Measurements from ENCODE around the gene MAP3K21.

The MAP3K21 gene

GRCh38 chr1:233373226-233373625 is 45.7 kb downstream of the MAP3K21 start:
- Histone ChIP-seq H4K8ac (ENCODE audit: low read length) (no peak overlapping the region), H3K23ac (ENCODE audit: low read length in 2 of 2) (no peak overlapping the region), H3K79me1 (replicated peaks; ENCODE audit: low read length, poor library complexity, severe bottlenecking) (no peaks in the 10 kb centered on the region), H2BK120ac (ENCODE audit: low read depth, low read length) (no peak overlapping the region), H2BK12ac (ENCODE audit: low read length in 2 of 2) (no peak overlapping the region), H3K4me3 (ENCODE audit: insufficient read depth in 1 of 2, low read depth in 1 of 2, low read length in 2 of 2) (no peak overlapping the region), H2AFZ (ENCODE audit: low read depth, low read length) (no peak overlapping the region), H3K9me3 (ENCODE audit: control insufficient read depth, low read length) (no peaks in the 10 kb centered on the region), H4K91ac (ENCODE audit: low read length) (no peak overlapping the region), H3K4me2 (ENCODE audit: low read length, poor library complexity, severe bottlenecking) (no peak overlapping the region), H2BK15ac (ENCODE audit: low read depth, poor library complexity, severe bottlenecking) (no peak overlapping the region), H3K27me3 (ENCODE audit: control insufficient read depth in 1 of 2, insufficient read depth in 1 of 2, low read length in 2 of 2) (no peaks in the 10 kb centered on the region), H3K36me3 (ENCODE audit: control insufficient read depth in 1 of 2, insufficient read depth in 2 of 2, low read depth in 1 of 2, low read length in 2 of 2) (peaks cover 0 to 6% of the 10 kb centered on the region in 2 experiments), H2AK5ac (ENCODE audit: low read length, severe bottlenecking) (no peak overlapping the region), H2BK5ac (ENCODE audit: low read depth, low read length, poor library complexity, severe bottlenecking) (no peak overlapping the region), H3K4me1 (ENCODE audit: control insufficient read depth, insufficient read depth, low read depth, low read length) (peaks cover 2% of the 10 kb centered on the region), H3K9ac (ENCODE audit: low read length) (no peak overlapping the region), H3K27ac (ENCODE audit: low read length, poor library complexity, severe bottlenecking) (no peak overlapping the region), H3K14ac (ENCODE audit: low read length in 2 of 2) (no peak overlapping the region), H3K18ac (ENCODE audit: low read depth in 1 of 2, low read length in 2 of 2) (no peak overlapping the region), H3K4ac (ENCODE audit: low read depth in 1 of 2, low read length in 2 of 2) (no peak overlapping the region)
- DNase-seq: no peak
- 96% methylated on average over 6 of the region's 6 CpGs for WGBS

DNA sequence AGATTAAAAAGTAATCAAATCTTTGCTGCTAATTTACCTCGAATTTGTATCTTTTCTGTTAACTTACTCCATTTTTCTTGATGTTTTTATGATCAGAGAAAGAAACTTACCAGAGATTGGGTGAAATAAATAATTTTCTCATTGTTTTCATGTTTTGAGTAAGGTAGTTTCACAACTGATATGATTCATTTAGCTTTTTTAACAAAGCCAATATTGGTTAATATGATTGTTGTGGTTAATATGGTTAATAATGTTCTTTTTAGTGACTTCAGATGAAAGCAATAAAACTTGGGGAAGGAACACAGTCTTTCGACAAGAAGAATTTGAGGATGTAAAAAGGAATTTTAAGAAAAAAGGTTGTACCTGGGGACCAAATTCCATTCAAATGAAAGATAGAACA is 48.1 kb downstream of the MAP3K21 start:
- no peak overlapping the region for H2BK120ac ChIP-seq (ENCODE audit: low read depth, low read length)
- no peaks in the 10 kb centered on the region for H3K4me1 ChIP-seq (ENCODE audit: control insufficient read depth, insufficient read depth, low read depth, low read length)
- no peaks in the 10 kb centered on the region for H3K27me3 ChIP-seq (ENCODE audit: control insufficient read depth in 1 of 2, insufficient read depth in 1 of 2, low read length in 2 of 2)
- WGBS: 94% methylated on average over 1 of the region's 2 CpGs
- H2BK5ac ChIP-seq (ENCODE audit: low read depth, low read length, poor library complexity, severe bottlenecking): no peak overlapping the region
- no peak overlapping the region for H3K9ac ChIP-seq (ENCODE audit: low read length)
- no peak overlapping the region for H2AK5ac ChIP-seq (ENCODE audit: low read length, severe bottlenecking)
- H3K27ac ChIP-seq (ENCODE audit: low read length, poor library complexity, severe bottlenecking): no peak overlapping the region
- no peak overlapping the region for H3K4me2 ChIP-seq (ENCODE audit: low read length, poor library complexity, severe bottlenecking)
- no peaks in the 10 kb centered on the region for H3K79me1 ChIP-seq (replicated peaks; ENCODE audit: low read length, poor library complexity, severe bottlenecking)
- no peak overlapping the region for H3K4ac ChIP-seq (ENCODE audit: low read depth in 1 of 2, low read length in 2 of 2)
- no peak overlapping the region for H2BK15ac ChIP-seq (ENCODE audit: low read depth, poor library complexity, severe bottlenecking)
- no peak overlapping the region for H3K23ac ChIP-seq (ENCODE audit: low read length in 2 of 2)
- no peak for DNase-seq
- H3K18ac ChIP-seq (ENCODE audit: low read depth in 1 of 2, low read length in 2 of 2): no peak overlapping the region
- no peaks in the 10 kb centered on the region for H3K9me3 ChIP-seq (ENCODE audit: control insufficient read depth, low read length)
- no peak overlapping the region for H3K14ac ChIP-seq (ENCODE audit: low read length in 2 of 2)
- no peak overlapping the region for H3K4me3 ChIP-seq (ENCODE audit: insufficient read depth in 1 of 2, low read depth in 1 of 2, low read length in 2 of 2)
- H3K36me3 ChIP-seq (ENCODE audit: control insufficient read depth in 1 of 2, insufficient read depth in 2 of 2, low read depth in 1 of 2, low read length in 2 of 2): peaks cover 0 to 15% of the 10 kb centered on the region in 2 experiments
- no peak overlapping the region for H2AFZ ChIP-seq (ENCODE audit: low read depth, low read length)
- H4K8ac ChIP-seq (ENCODE audit: low read length): no peak overlapping the region
- no peak overlapping the region for H4K91ac ChIP-seq (ENCODE audit: low read length)
- no peak overlapping the region for H2BK12ac ChIP-seq (ENCODE audit: low read length in 2 of 2)

- 84% methylated on average over 2 of the region's 5 CpGs for WGBS
- Histone ChIP-seq H3K4me3 (ENCODE audit: insufficient read depth in 1 of 2, low read depth in 1 of 2, low read length in 2 of 2) (no peak overlapping the region), H2AK5ac (ENCODE audit: low read length, severe bottlenecking) (no peak overlapping the region), H3K79me1 (replicated peaks; ENCODE audit: low read length, poor library complexity, severe bottlenecking) (no peaks in the 10 kb centered on the region), H3K18ac (ENCODE audit: low read depth in 1 of 2, low read length in 2 of 2) (no peak overlapping the region), H3K9ac (ENCODE audit: low read length) (no peak overlapping the region), H4K8ac (ENCODE audit: low read length) (no peak overlapping the region), H2BK12ac (ENCODE audit: low read length in 2 of 2) (no peak overlapping the region), H3K9me3 (ENCODE audit: control insufficient read depth, low read length) (no peaks in the 10 kb centered on the region), H2BK5ac (ENCODE audit: low read depth, low read length, poor library complexity, severe bottlenecking) (no peak overlapping the region), H2BK15ac (ENCODE audit: low read depth, poor library complexity, severe bottlenecking) (no peak overlapping the region), H3K4me2 (ENCODE audit: low read length, poor library complexity, severe bottlenecking) (no peak overlapping the region), H2AFZ (ENCODE audit: low read depth, low read length) (no peak overlapping the region), H4K91ac (ENCODE audit: low read length) (no peak overlapping the region), H3K4ac (ENCODE audit: low read depth in 1 of 2, low read length in 2 of 2) (no peak overlapping the region), H3K27ac (ENCODE audit: low read length, poor library complexity, severe bottlenecking) (no peak overlapping the region), H3K36me3 (ENCODE audit: control insufficient read depth in 1 of 2, insufficient read depth in 2 of 2, low read depth in 1 of 2, low read length in 2 of 2) (peaks cover 0 to 15% of the 10 kb centered on the region in 2 experiments), H2BK120ac (ENCODE audit: low read depth, low read length) (no peak overlapping the region), H3K14ac (ENCODE audit: low read length in 2 of 2) (no peak overlapping the region), H3K4me1 (ENCODE audit: control insufficient read depth, insufficient read depth, low read depth, low read length) (no peaks in the 10 kb centered on the region), H3K23ac (ENCODE audit: low read length in 2 of 2) (no peak overlapping the region), H3K27me3 (ENCODE audit: control insufficient read depth in 1 of 2, insufficient read depth in 1 of 2, low read length in 2 of 2) (no peaks in the 10 kb centered on the region)
- DNase-seq: no peak
Observed at GRCh38 chr1:233376382-233377110, 49.0 kb downstream of the MAP3K21 start.

- no peak overlapping the region for H3K9ac ChIP-seq (ENCODE audit: low read length)
- no peak overlapping the region for H2BK120ac ChIP-seq (ENCODE audit: low read depth, low read length)
- no peak overlapping the region for H2AFZ ChIP-seq (ENCODE audit: low read depth, low read length)
- no peak overlapping the region for H2AK5ac ChIP-seq (ENCODE audit: low read length, severe bottlenecking)
- no peaks in the 10 kb centered on the region for H3K4me1 ChIP-seq (ENCODE audit: control insufficient read depth, insufficient read depth, low read depth, low read length)
- H3K4ac ChIP-seq (ENCODE audit: low read depth in 1 of 2, low read length in 2 of 2): no peak overlapping the region
- H3K14ac ChIP-seq (ENCODE audit: low read length in 2 of 2): no peak overlapping the region
- no peak overlapping the region for H2BK5ac ChIP-seq (ENCODE audit: low read depth, low read length, poor library complexity, severe bottlenecking)
- no peak overlapping the region for H3K18ac ChIP-seq (ENCODE audit: low read depth in 1 of 2, low read length in 2 of 2)
- H3K79me1 ChIP-seq (replicated peaks; ENCODE audit: low read length, poor library complexity, severe bottlenecking): no peaks in the 10 kb centered on the region
- peaks cover 0 to 13% of the 10 kb centered on the region in 2 experiments for H3K36me3 ChIP-seq (ENCODE audit: control insufficient read depth in 1 of 2, insufficient read depth in 2 of 2, low read depth in 1 of 2, low read length in 2 of 2)
- no peak overlapping the region for H3K4me2 ChIP-seq (ENCODE audit: low read length, poor library complexity, severe bottlenecking)
- no peak overlapping the region for H2BK12ac ChIP-seq (ENCODE audit: low read length in 2 of 2)
- no peak overlapping the region for H4K91ac ChIP-seq (ENCODE audit: low read length)
- no peak overlapping the region for H4K8ac ChIP-seq (ENCODE audit: low read length)
- H2BK15ac ChIP-seq (ENCODE audit: low read depth, poor library complexity, severe bottlenecking): no peak overlapping the region
- no peaks in the 10 kb centered on the region for H3K27me3 ChIP-seq (ENCODE audit: control insufficient read depth in 1 of 2, insufficient read depth in 1 of 2, low read length in 2 of 2)
- no peaks in the 10 kb centered on the region for H3K9me3 ChIP-seq (ENCODE audit: control insufficient read depth, low read length)
- H3K4me3 ChIP-seq (ENCODE audit: insufficient read depth in 1 of 2, low read depth in 1 of 2, low read length in 2 of 2): no peak overlapping the region
- H3K27ac ChIP-seq (ENCODE audit: low read length, poor library complexity, severe bottlenecking): no peak overlapping the region
- DNase-seq: no peak
- no peak overlapping the region for H3K23ac ChIP-seq (ENCODE audit: low read length in 2 of 2)
- 89% methylated on average over 7 of the region's 7 CpGs for WGBS
Observed at GRCh38 chr1:233379869-233380438, 52.4 kb downstream of the MAP3K21 start.
